GM18505 (cell line): Measurements from ENCODE around the gene ME2.
A peak's percentile ranks its signal among the peaks of the same experiment; 100 is the strongest.
"Not testable (repeated sequence)": the region's sequence is repeated elsewhere in the genome, so short reads cannot be mapped to it uniquely, and the experiment has no call there.

ENCODE experiments used
- ATAC-seq: cut with Tn5 transposase; IDR thresholded peaks from one replicate; pipeline ENCODE4 v1.9.1; 2021; ENCODE audit not compliant: unreplicated experiment
- POLR2A ChIP-seq: IDR thresholded peaks from 4 replicates; pipeline ENCODE4 v1.6.1; 2011; ENCODE audit warnings: borderline replicate concordance; ENCODE audit not compliant: insufficient read depth, insufficient read length; ENCODE audit errors: extremely low read depth

Gene ME2

DNA sequence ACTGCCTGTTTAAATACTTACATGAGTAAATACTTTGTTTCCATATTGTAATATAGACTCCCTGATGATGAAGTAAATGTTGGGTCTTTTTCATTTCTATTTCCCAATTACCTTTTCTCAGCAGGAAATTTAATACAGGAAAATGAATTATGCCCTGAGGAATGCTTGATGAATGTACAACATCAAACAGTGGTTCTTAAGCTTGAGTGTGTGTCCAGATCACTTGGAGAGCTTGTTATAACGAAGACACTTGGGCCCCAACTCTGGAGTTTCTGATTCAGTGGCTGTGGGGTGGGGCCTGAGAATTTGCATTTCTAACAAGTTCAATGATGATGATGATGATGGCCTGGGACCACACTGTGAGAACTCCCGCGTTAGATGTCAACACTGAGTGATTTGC, 7.1 kb upstream of the ME2 start:
- TF ChIP-seq POLR2A, result no peak
- ATAC-seq, result no peak

GRCh38 chr18:50875966-50876536, 2.9 kb upstream of the ME2 start:
- no peak for ATAC-seq
- TF ChIP-seq POLR2A, result no peak

DNA sequence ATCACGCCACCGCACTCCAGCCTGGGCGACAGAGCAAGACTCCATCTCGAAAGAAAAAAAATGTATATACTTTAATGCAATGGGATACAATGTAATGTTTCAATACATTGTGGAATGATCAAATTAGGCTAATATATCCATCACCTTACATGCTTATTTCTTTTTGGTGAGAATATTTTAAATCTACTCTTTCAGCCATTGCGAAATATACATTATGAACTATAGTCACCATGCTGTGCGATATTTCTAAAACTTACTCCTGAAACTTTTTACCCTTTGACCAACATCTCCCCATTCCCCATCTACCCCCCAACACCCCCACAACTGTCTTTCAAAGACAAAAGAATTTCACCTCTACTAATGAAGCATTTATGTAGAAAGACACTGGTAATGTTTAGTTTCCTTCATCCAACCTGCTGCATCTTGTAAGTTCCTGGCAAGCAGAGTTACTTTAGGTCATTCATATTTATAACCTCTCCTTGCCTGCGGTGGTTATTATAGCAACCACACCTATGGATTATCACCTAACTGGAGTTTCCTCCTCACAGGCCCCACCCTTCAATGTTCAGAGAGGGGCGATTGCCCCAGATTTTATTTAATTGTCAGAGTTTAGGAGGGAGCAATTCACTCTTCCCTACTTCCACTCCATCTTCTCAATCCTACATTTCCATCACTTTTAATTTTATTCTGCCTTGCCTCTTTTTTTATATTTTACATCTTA, 1.2 kb upstream of the ME2 start:
- ATAC-seq, result no peak
- TF ChIP-seq POLR2A, result no peak

DNA sequence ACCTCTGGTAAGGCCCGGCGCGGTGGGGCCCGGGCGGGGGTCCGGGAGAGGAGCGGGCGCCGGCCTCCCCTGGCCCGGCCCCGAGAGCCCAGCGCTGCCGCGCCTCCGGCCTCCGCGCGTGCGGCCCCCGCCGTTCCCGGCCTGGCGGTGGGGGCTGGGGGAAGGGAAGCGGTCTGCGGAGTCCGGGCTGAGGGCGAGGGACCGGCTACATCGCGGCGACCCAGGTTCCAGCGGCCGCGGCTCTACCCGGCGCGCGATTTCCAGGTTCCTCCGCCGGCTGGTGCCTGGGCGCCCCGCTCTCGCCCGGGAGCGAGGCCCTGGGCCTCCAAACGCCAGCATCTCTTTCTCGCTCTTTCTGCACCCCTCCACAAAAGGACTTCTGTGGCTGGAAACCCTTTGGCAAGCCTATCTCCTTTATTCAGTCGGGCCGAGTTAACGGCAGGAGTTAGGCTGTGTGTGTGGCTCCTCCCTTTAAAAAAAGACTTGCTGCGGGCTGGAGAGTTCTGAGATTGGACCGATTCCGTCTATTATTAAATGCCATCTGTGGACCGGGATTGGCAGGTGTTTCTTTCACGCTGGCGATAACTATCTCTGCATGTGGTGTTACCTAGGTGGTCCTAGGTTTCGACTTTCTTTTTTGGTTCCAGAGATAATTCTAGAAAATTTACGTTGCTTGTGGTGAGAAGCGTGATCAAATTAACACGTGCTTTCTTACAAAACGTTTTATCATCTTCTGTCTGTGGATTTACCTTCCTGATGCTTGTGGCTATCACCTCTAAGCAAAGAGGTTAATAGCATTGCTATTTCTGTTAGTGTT, 592 bp downstream of the ME2 start:
- TF ChIP-seq POLR2A, result no peak
- peak; percentile 26 for ATAC-seq

DNA sequence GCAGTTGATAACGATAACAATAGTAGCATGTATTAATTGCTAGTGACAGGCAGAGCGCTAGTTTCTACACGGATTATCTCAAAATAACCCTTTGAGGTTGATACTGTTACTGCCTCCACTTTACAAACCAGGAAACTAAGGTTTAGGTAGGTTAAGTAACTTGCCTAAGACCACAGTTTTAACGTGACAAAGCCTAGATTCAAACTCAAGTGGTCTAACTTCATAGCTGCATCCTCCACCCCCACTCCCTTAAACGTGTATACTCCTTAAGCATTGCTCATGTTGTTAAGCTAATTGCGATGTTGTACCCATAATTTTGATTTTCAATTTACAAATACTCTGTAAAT, 1.2 kb downstream of the ME2 start:
- no peak for ATAC-seq
- no peak for TF ChIP-seq POLR2A

DNA sequence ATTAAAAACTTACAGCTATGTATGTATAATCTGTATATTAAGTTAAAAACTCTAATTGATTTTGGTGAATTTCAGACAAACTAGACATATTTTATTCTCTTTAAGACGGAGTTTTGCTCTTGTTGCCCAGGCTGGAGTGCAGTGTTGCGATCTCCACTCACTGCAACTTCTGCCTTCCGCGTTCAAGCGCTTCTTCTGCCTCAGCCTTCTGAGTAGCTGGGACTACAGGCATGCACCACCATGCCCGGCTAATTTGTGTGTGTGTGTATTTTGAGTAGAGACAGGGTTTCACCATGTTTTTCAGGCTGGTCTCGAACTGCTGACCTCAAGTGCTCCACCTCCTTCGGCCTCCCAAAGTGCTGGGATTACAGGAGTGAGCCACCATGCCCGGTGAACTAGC, 2.0 kb downstream of the ME2 start:
- ATAC-seq, result not testable (repeated sequence)

- no peak for ATAC-seq
- no peak for TF ChIP-seq POLR2A
These were observed 8.0 kb downstream of the ME2 start for GRCh38 chr18:50886929-50887328.

- no peak for TF ChIP-seq POLR2A
- ATAC-seq, result no peak
These were observed 16.6 kb downstream of the ME2 start for GRCh38 chr18:50895350-50896045.

- TF ChIP-seq POLR2A, result no peak
- no peak for ATAC-seq
These were observed 17.2 kb downstream of the ME2 start for GRCh38 chr18:50896093-50896492.

DNA sequence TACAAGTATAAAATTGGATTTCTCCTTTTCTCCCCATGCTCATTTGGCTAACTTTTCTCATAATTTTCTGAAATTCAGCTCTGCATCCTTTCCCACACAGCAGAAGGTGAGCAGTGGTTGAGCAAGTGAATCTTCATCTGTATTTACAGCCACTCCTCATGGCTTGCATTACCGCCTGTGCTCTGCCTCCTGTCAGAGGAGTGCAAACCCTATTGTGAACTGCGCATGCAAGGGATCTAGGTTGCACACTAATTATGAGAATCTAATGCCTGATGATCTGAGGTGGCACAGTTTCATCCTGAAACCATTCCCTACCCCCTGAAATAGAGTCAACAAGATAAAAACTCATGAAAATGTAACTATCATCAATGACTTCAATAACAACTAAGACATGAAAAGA, 20.0 kb downstream of the ME2 start:
- no peak for ATAC-seq
- no peak for TF ChIP-seq POLR2A

DNA sequence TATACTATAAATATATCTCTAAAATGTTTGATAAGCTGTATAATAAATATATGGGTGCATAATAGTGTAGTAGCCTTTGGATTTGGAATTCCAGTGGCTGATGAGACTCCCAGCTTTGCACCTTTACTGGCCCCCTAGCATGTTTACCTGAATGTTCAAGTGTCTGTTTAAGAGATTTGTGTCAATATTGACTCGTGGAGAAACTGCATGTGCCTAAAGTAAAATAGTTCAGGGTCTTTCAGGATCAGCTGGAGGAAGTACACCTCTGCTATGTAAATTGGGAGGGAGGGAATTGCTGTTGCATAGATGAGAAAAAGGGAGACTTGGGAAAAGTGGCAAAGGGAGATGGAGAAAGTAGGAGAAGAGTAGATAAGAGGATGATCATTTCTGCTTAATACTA, 23.9 kb downstream of the ME2 start:
- ATAC-seq, result no peak
- no peak for TF ChIP-seq POLR2A

DNA sequence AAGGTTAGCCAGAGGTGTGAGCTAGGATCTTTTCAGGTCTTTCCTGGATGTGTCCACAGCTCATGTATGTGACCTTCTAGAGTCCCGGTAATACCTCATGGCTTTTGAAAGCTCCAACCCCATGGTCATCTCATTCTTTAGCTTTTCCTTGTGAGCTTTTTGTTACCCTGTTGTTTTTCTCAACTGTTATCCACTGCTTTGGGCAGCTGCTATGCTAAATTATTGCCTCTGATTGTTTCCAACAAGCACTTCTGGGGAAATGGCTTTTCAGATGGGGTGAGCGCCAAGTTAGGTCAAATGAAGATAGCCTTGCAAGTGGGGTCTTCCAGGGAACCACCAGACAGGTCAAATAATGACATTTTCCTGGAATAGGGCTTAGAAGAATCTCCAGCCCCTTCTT, 27.9 kb downstream of the ME2 start:
- no peak for ATAC-seq
- TF ChIP-seq POLR2A, result no peak

GRCh38 chr18:50909261-50909660, 30.3 kb downstream of the ME2 start:
- no peak for TF ChIP-seq POLR2A
- ATAC-seq, result no peak
